ENCODE measurements around the gene LSM7. TPM values are rescaled to one million over a fixed set of nuclear protein-coding genes. Genes with fewer than 3 reads are reported as not detected.

Gene LSM7
- total RNA-seq, 4 donors from 2014 or later = 97.8 to 163 (median 128) TPM

GRCh38 chr19:2275588-2276428, 52.6 kb downstream of the LSM7 start:
- Histone ChIP-seq H3K4me3 (peak overlapping the region in 2 of 4 donors; percentile 19 to 23), H3K27ac (peak overlapping the region; percentile 5 to 50 (median 37)), H3K36me3 (peaks cover 10 to 47% (median 15%) of the 10 kb centered on the region in 3 donors), H3K27me3 (no peaks in the 10 kb centered on the region), H3K4me1 (peaks cover 49 to 60% (median 50%) of the 10 kb centered on the region in 3 donors), H3K9me3 (no peaks in the 10 kb centered on the region)
- no peak for DNase-seq
- TF ChIP-seq POLR2A (IDR thresholded peaks at IDR 0.05) = no peak
- no peak for TF ChIP-seq CTCF (IDR thresholded peaks at IDR 0.05)
- 40 to 92% methylated on average over 1 to 4 of the region's 74 CpGs for WGBS, 2 donors
- intact Hi-C loops (cut with DNase I) = no loop called here

- DNase-seq = no peak
- H3K4me3 ChIP-seq = no peak overlapping the region
- H3K27ac ChIP-seq = peak overlapping the region in 2 of 4 donors; percentile 44 to 50
- WGBS, 2 donors = 56 to 68% methylated on average over 7 to 15 of the region's 16 CpGs
- intact Hi-C loops (cut with DNase I) = loop anchor here (5.0 kb wide), 1 partner anchor 52 kb away; the partner anchor contains the start of genes LSM7 and SPPL2B
- no peaks in the 10 kb centered on the region for H3K27me3 ChIP-seq
- H3K36me3 ChIP-seq = peaks cover 10 to 47% (median 15%) of the 10 kb centered on the region in 3 donors
- H3K9me3 ChIP-seq = no peaks in the 10 kb centered on the region
- TF ChIP-seq CTCF (IDR thresholded peaks at IDR 0.05) (peak; percentile 32 to 74 (median 52)), POLR2A (IDR thresholded peaks at IDR 0.05) (no peak)
- H3K4me1 ChIP-seq = peaks cover 49 to 60% (median 50%) of the 10 kb centered on the region in 3 donors
Measured at GRCh38 chr19:2274931-2275535, 53.4 kb downstream of the LSM7 start.

- DNase-seq = no peak
- Histone ChIP-seq H3K27me3 (no peaks in the 10 kb centered on the region), H3K4me1 (peaks cover 49 to 60% (median 50%) of the 10 kb centered on the region in 3 donors), H3K9me3 (no peaks in the 10 kb centered on the region), H3K36me3 (peaks cover 10 to 47% (median 15%) of the 10 kb centered on the region in 3 donors), H3K4me3 (peak overlapping the region in 3 of 4 donors; percentile 15 to 96 (median 29)), H3K27ac (peak overlapping the region; percentile 48 to 100 (median 88))
- TF ChIP-seq POLR2A (IDR thresholded peaks at IDR 0.05) (no peak), CTCF (IDR thresholded peaks at IDR 0.05) (no peak)
- intact Hi-C loops (cut with DNase I) = loop anchor here (5.0 kb wide), 1 partner anchor 53 kb away; the partner anchor contains the start of genes LSM7 and SPPL2B
- 87% methylated on average over 9 of the region's 9 CpGs for WGBS, 2 donors
Measured at GRCh38 chr19:2274185-2274711, 54.1 kb downstream of the LSM7 start.

DNA sequence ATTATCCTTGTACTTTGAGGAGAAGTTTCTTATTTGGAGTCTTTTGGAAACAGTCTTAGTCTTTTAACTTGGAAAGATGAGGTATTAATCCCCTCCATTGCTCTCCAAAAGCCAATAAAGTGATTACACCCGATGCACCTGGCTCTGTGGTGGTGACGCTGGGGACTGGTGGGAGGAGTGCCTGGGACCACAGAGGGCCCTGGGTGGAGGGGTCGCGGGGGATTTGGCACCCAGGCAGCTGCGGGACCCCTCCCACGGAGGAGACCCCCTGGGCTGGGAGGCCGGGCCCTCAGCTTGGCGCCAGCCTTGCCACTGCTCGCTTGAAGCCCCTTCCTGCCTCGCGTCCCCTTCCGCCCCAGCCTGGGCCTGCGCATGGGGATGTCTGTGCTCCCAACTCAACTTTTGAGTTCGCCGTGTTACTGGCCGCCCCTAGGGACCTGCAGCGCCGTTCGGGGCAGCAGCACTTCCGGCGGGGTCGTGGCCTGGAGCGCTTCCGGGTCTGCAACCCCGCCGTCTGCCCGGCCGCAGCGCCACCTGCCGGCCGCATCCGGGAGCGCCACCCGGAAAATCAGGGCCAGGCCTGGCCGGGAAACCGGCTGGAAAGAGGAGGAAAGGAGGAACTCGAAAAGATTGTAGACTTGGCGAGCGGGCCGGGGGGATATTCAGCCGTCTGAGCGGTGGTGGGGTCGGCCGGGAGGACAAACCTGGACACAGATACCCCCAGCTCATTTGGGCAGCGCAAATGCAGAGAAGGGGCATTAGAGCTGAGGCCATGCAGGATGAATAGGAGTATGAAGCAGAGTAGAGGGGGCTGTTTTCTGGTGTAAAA, 54.8 kb downstream of the LSM7 start:
- TF ChIP-seq POLR2A (IDR thresholded peaks at IDR 0.05) = peak in 1 of 4 donors; percentile 47
- peak; percentile 97 to 99 (median 98) for TF ChIP-seq CTCF (IDR thresholded peaks at IDR 0.05)
- H3K9me3 ChIP-seq = no peaks in the 10 kb centered on the region
- H3K36me3 ChIP-seq = peaks cover 10 to 47% (median 15%) of the 10 kb centered on the region in 3 donors
- H3K27me3 ChIP-seq = no peaks in the 10 kb centered on the region
- WGBS, 2 donors = 14 to 16% methylated on average over 9 to 17 of the region's 45 CpGs
- peaks cover 50 to 65% (median 51%) of the 10 kb centered on the region in 3 donors for H3K4me1 ChIP-seq
- DNase-seq = no peak
- peak overlapping the region; percentile 48 to 100 (median 88) for H3K27ac ChIP-seq
- H3K4me3 ChIP-seq = peak overlapping the region in 3 of 4 donors; percentile 15 to 96 (median 29)
- intact Hi-C loops (cut with DNase I) = loop anchor here (5.0 kb wide), 1 partner anchor 54 kb away; the partner anchor contains the start of genes LSM7 and SPPL2B

Other genes with a start within 250 kb of the LSM7 start
- gene MOB3A, start 232.3 kb downstream of the LSM7 start, total RNA-seq = 10 to 100 TPM; 22.9 to 26.9 (median 23.6) TPM
- 10 to 100 TPM in 1 of 4 donors, 1 to 10 TPM in 2, not detected in 1; 3.0 to 11.4 (median 3.2) TPM for gene IZUMO4, start 231.7 kb downstream of the LSM7 start, total RNA-seq
- gene AP3D1, start 177.0 kb downstream of the LSM7 start, total RNA-seq = 10 to 100 TPM; 47.7 to 99.9 (median 71.8) TPM
- 10 to 100 TPM in 3 of 4 donors, 1 to 10 TPM in 1; 8.5 to 24.4 (median 17.0) TPM for gene DOT1L, start 164.7 kb downstream of the LSM7 start, total RNA-seq
- 10 to 100 TPM; 44.8 to 56.5 (median 48.8) TPM for gene PLEKHJ1, start 92.3 kb downstream of the LSM7 start, total RNA-seq
- 10 to 100 TPM; 19.3 to 39.7 (median 31.3) TPM for gene SF3A2, start 91.8 kb downstream of the LSM7 start, total RNA-seq
- gene AMH, start 79.3 kb downstream of the LSM7 start, total RNA-seq = 1 to 10 TPM in 1 of 4 donors, under 1 TPM in 2, not detected in 1; 0.76 to 1.1 (median 0.88) TPM
- 1 to 10 TPM in 1 of 4 donors, not detected in 3; 1.5 TPM for gene JSRP1, start 72.2 kb downstream of the LSM7 start, total RNA-seq
- under 1 TPM in 3 of 4 donors, not detected in 1; 0.32 to 0.40 (median 0.38) TPM for gene PEAK3, start 46.4 kb downstream of the LSM7 start, total RNA-seq
- gene LINGO3, start 20.4 kb downstream of the LSM7 start, total RNA-seq = under 1 TPM in 1 of 4 donors, not detected in 3; 0.09 TPM
- gene SPPL2B, start 98 bp upstream of the LSM7 start, total RNA-seq = 10 to 100 TPM; 14.7 to 37.7 (median 36.2) TPM
- under 1 TPM in 1 of 4 donors, not detected in 3; 0.19 TPM for gene TMPRSS9, start 31.7 kb upstream of the LSM7 start, total RNA-seq
- 10 to 100 TPM; 46.2 to 65.7 (median 53.8) TPM for gene TIMM13, start 99.0 kb upstream of the LSM7 start, total RNA-seq
- 10 to 100 TPM; 38.7 to 93.3 (median 61.4) TPM for gene LMNB2, start 128.4 kb upstream of the LSM7 start, total RNA-seq
- gene GADD45B, start 147.5 kb upstream of the LSM7 start, total RNA-seq = 10 to 100 TPM; 21.6 to 40.1 (median 28.7) TPM